Stimulated activated CD8-positive, alpha-beta memory T cell treated with anti-CD3 and anti-CD28 coated beads, Interleukin-12 subunit alpha, Interleukin-12 subunit beta, amount 100 ng/mL, for 1 hour (primary cell): ENCODE results near the gene SHROOM3.

Experiments used
- DNase-seq: peaks from one replicate; pipeline ENCODE4 v3.0.0-alpha.2; 2020; ENCODE audit warnings: low read depth

Gene SHROOM3

GRCh38 chr4:76624931-76625715, 190.1 kb downstream of the SHROOM3 start:
- DNase-seq = no peak

GRCh38 chr4:76626686-76627465, 191.8 kb downstream of the SHROOM3 start:
- no peak for DNase-seq

GRCh38 chr4:76628251-76628650, 193.2 kb downstream of the SHROOM3 start:
- no peak for DNase-seq

- no peak for DNase-seq
Measured at GRCh38 chr4:76630741-76631140, 195.7 kb downstream of the SHROOM3 start.

GRCh38 chr4:76634220-76634619, 199.2 kb downstream of the SHROOM3 start:
- DNase-seq = no peak

GRCh38 chr4:76637712-76638361, 202.8 kb downstream of the SHROOM3 start:
- no peak for DNase-seq

- DNase-seq = no peak
Measured at GRCh38 chr4:76639288-76639687, 204.3 kb downstream of the SHROOM3 start.

GRCh38 chr4:76640353-76640910, 205.4 kb downstream of the SHROOM3 start:
- DNase-seq = no peak

- no peak for DNase-seq
Measured at GRCh38 chr4:76641351-76641750, 206.3 kb downstream of the SHROOM3 start.

- DNase-seq = no peak
Measured at GRCh38 chr4:76641758-76642157, 206.7 kb downstream of the SHROOM3 start.

GRCh38 chr4:76644831-76645485, 209.9 kb downstream of the SHROOM3 start:
- DNase-seq = no peak

GRCh38 chr4:76649086-76649485, 214.1 kb downstream of the SHROOM3 start:
- DNase-seq = no peak

- no peak for DNase-seq
Measured at GRCh38 chr4:76651616-76652015, 216.6 kb downstream of the SHROOM3 start.

GRCh38 chr4:76652389-76652788, 217.4 kb downstream of the SHROOM3 start:
- DNase-seq = no peak

GRCh38 chr4:76654084-76654483, 219.1 kb downstream of the SHROOM3 start:
- no peak for DNase-seq

- no peak for DNase-seq
Measured at GRCh38 chr4:76654791-76655190, 219.8 kb downstream of the SHROOM3 start.

- DNase-seq = no peak
Measured at GRCh38 chr4:76655566-76656479, 220.8 kb downstream of the SHROOM3 start.

- DNase-seq = no peak
Measured at GRCh38 chr4:76657443-76657842, 222.4 kb downstream of the SHROOM3 start.

GRCh38 chr4:76658231-76659102, 223.4 kb downstream of the SHROOM3 start:
- DNase-seq = no peak

GRCh38 chr4:76659103-76659490, 224.1 kb downstream of the SHROOM3 start:
- no peak for DNase-seq
